CD14-positive monocyte (primary cell): ENCODE results near the gene GLMP. TPM values are rescaled to one million over a fixed set of nuclear protein-coding genes. Genes with fewer than 3 reads are reported as not detected.

Experiments used
- DNase-seq, 3 donors: peaks; one replicate each; pipeline ENCODE4 v3.0.0-alpha.2; 2011 to 2022
- H2AFZ ChIP-seq: 2 replicates; pipeline ENCODE4 v1.6.0; 2012; ENCODE audit warnings: mild to moderate bottlenecking, low read depth, low read length, inconsistent platforms; ENCODE audit not compliant: insufficient read depth, poor library complexity, severe bottlenecking
- H3K27ac ChIP-seq, 2 donors: 1 replicate in 1 of 2; 2 replicates in 1 of 2; pipeline ENCODE4 v1.5.1; 2012 to 2013; ENCODE audit warnings: low read length in 2 of 2, control low read depth in 1 of 2, inconsistent platforms in 1 of 2, low read depth in 1 of 2, mild to moderate bottlenecking in 1 of 2
- H3K27me3 ChIP-seq, 2 donors: one replicate each; pipeline versions ENCODE4 v1.6.0 to v1.6.1; 2011 to 2013; ENCODE audit warnings: low read length in 2 of 2; ENCODE audit not compliant: control insufficient read depth in 2 of 2, insufficient read depth in 2 of 2
- H3K36me3 ChIP-seq, 2 donors: replicated peaks in 1 of 2; 1 replicate in 1 of 2; 2 replicates in 1 of 2; pipeline versions ENCODE4 v1.5.1 to v1.6.1; 2012 to 2013; ENCODE audit warnings: low read length in 2 of 2, control low read depth in 1 of 2, inconsistent platforms in 1 of 2, mild to moderate bottlenecking in 1 of 2; ENCODE audit not compliant: insufficient read depth in 2 of 2, control insufficient read depth in 1 of 2
- H3K4me1 ChIP-seq, 2 donors: 1 replicate in 1 of 2; 2 replicates in 1 of 2; pipeline versions ENCODE4 v1.5.1 to v1.6.1; 2012 to 2013; ENCODE audit warnings: low read length in 2 of 2, control low read depth in 1 of 2, inconsistent platforms in 1 of 2, mild to moderate bottlenecking in 1 of 2, moderate library complexity in 1 of 2; ENCODE audit not compliant: insufficient read depth in 2 of 2, control insufficient read depth in 1 of 2
- H3K4me2 ChIP-seq: replicated peaks from 2 replicates; pipeline ENCODE3; 2012; ENCODE audit warnings: low read length, moderate library complexity, mild to moderate bottlenecking; ENCODE audit not compliant: poor library complexity, severe bottlenecking; ENCODE audit errors: extremely low read depth
- H3K4me3 ChIP-seq, 3 experiments: fragments of 200-600 bp in 1 of 3; sonication (generic) in 1 of 3; replicated peaks in 1 of 3; 1 replicate in 2 of 3; 2 replicates in 1 of 3; pipeline ENCODE4 v1.5.1; 2011 to 2013; ENCODE audit warnings: low read length in 3 of 3, mild to moderate bottlenecking in 3 of 3, control low read depth in 2 of 3, low read depth in 2 of 3, inconsistent platforms in 1 of 3, moderate library complexity in 1 of 3
- H3K79me2 ChIP-seq: 2 replicates; pipeline ENCODE4 v1.6.0; 2012; ENCODE audit warnings: mild to moderate bottlenecking, control low read depth, inconsistent platforms, low read length, moderate library complexity; ENCODE audit not compliant: insufficient read depth
- H3K9ac ChIP-seq: 2 replicates; pipeline ENCODE4 v1.6.0; 2017; ENCODE audit warnings: low read length, mild to moderate bottlenecking; ENCODE audit not compliant: insufficient read depth, poor library complexity, severe bottlenecking
- H3K9me3 ChIP-seq, 2 donors: replicated peaks in 1 of 2; 1 replicate in 1 of 2; 2 replicates in 1 of 2; pipeline versions ENCODE4 v1.5.1 to v1.6.1; 2012 to 2013; ENCODE audit warnings: low read length in 2 of 2, control low read depth in 1 of 2; ENCODE audit not compliant: control insufficient read depth in 1 of 2, insufficient read depth in 1 of 2
- H4K20me1 ChIP-seq: 2 replicates; pipeline ENCODE4 v1.6.0; 2012; ENCODE audit warnings: mild to moderate bottlenecking, low read length, control low read depth, moderate library complexity; ENCODE audit not compliant: insufficient read depth
- H3K27ac Mint-ChIP-seq, 7 donors: one replicate each; pipeline ENCODE4 v1.8.0; 2020; ENCODE audit warnings: mild to moderate bottlenecking in 7 of 7, mixed read lengths in 7 of 7, moderate library complexity in 6 of 7, inconsistent platforms in 2 of 7
- H3K27me3 Mint-ChIP-seq, 3 donors: one replicate each; pipeline ENCODE4 v1.8.0; 2021 to 2022; ENCODE audit warnings: low read depth in 3 of 3, mild to moderate bottlenecking in 3 of 3, mixed read lengths in 3 of 3, moderate library complexity in 3 of 3, inconsistent platforms in 1 of 3
- H3K36me3 Mint-ChIP-seq, 2 donors: one replicate each; pipeline ENCODE4 v1.8.0; 2020; ENCODE audit warnings: mixed read lengths in 2 of 2, inconsistent platforms in 1 of 2, mild to moderate bottlenecking in 1 of 2
- H3K4me1 Mint-ChIP-seq: one replicate; pipeline ENCODE4 v1.8.0; 2020; ENCODE audit warnings: mild to moderate bottlenecking, mixed read lengths
- H3K4me3 Mint-ChIP-seq, 2 donors: one replicate each; pipeline ENCODE4 v1.8.0; 2020; ENCODE audit warnings: mild to moderate bottlenecking in 2 of 2, mixed read lengths in 2 of 2, moderate library complexity in 1 of 2
- H3K9me3 Mint-ChIP-seq, 7 donors: one replicate each; pipeline ENCODE4 v1.8.0; 2020 to 2022; ENCODE audit warnings: mixed read lengths in 7 of 7, mild to moderate bottlenecking in 6 of 7, moderate library complexity in 6 of 7, inconsistent platforms in 2 of 7
- CTCF ChIP-seq: fragments of 200-600 bp; IDR thresholded peaks from one replicate; pipeline ENCODE4 v1.8.0; 2022; ENCODE audit warnings: antibody characterized with exemption, mild to moderate bottlenecking
- WGBS: methylation state at CpG from one replicate; pipeline ENCODE4 v1.1.5; 2013; ENCODE audit warnings: missing lambda C conversion rate; ENCODE audit not compliant: insufficient coverage; 5-methylcytosine and 5-hydroxymethylcytosine counted together
- intact Hi-C, 2 donors: fragments of 100-400 bp; cut with micrococcal nuclease; formaldehyde crosslinking; loops; one replicate each; pipeline versions ENCODE4 v1.15.0 to v1.15.1; 2023
- polyA plus RNA-seq, 3 donors: library from polyadenylated mRNA; depleted of rRNA in 1 of 3; unstranded in 2 of 3; stranded (reverse) in 1 of 3; fragments of 300-500 nt in 2 of 3; fragments of >200 nt in 1 of 3; fragmentation: Illumina TruSeq in 2 of 3; gene quantifications; 1 replicate in 2 of 3; 2 replicates in 1 of 3; pipeline ENCODE4 v1.2.3, GENCODE V29; 2012 to 2021

Gene GLMP
- polyA plus RNA-seq, 3 donors = 24.3 to 59.6 (median 34.7) TPM

GRCh38 chr1:156253634-156254033, 41.8 kb downstream of the GLMP start:
- H3K27ac ChIP-seq = no peak overlapping the region
- H3K4me2 ChIP-seq = no peak overlapping the region
- Mint-ChIP-seq H3K27me3 (peaks cover 0 to 1% (median 0%) of the 10 kb centered on the region in 3 donors), H3K36me3 (peaks cover 79 to 95% of the 10 kb centered on the region in 2 donors), H3K9me3 (peaks cover 0 to 1% (median 0%) of the 10 kb centered on the region in 7 donors), H3K27ac (peak overlapping the region in 2 of 7 donors; percentile 40 to 73), H3K4me1 (no peaks in the 10 kb centered on the region), H3K4me3 (no peak overlapping the region)
- H4K20me1 ChIP-seq = peaks cover 60% of the 10 kb centered on the region
- H3K9ac ChIP-seq = no peak overlapping the region
- no peaks in the 10 kb centered on the region for H3K27me3 ChIP-seq
- no peaks in the 10 kb centered on the region for H3K79me2 ChIP-seq
- no peak overlapping the region for H3K4me3 ChIP-seq
- TF ChIP-seq CTCF = no peak
- H3K36me3 ChIP-seq = peaks cover 91 to 93% of the 10 kb centered on the region in 2 donors
- no peak for DNase-seq
- no peaks in the 10 kb centered on the region for H3K4me1 ChIP-seq
- no peaks in the 10 kb centered on the region for H3K9me3 ChIP-seq
- intact Hi-C loops = no loop called here
- 92% methylated on average over 3 of the region's 3 CpGs for WGBS
- no peak overlapping the region for H2AFZ ChIP-seq

- no CpG with 5 or more reads among the region's 3 CpGs for WGBS
- Histone ChIP-seq H3K4me1 (no peaks in the 10 kb centered on the region), H3K36me3 (peaks cover 70 to 72% of the 10 kb centered on the region in 2 donors), H3K9me3 (no peaks in the 10 kb centered on the region), H3K27me3 (peaks cover 0 to 8% of the 10 kb centered on the region in 2 donors), H3K4me3 (no peak overlapping the region), H3K79me2 (no peaks in the 10 kb centered on the region), H3K27ac (no peak overlapping the region), H3K4me2 (no peak overlapping the region), H3K9ac (no peak overlapping the region), H2AFZ (no peak overlapping the region), H4K20me1 (peaks cover 63% of the 10 kb centered on the region)
- Mint-ChIP-seq H3K4me3 (no peak overlapping the region), H3K27ac (peak overlapping the region in 1 of 7 donors; percentile 38), H3K27me3 (peaks cover 4 to 11% (median 7%) of the 10 kb centered on the region in 3 donors), H3K36me3 (peaks cover 59 to 74% of the 10 kb centered on the region in 2 donors), H3K9me3 (no peaks in the 10 kb centered on the region), H3K4me1 (no peaks in the 10 kb centered on the region)
- intact Hi-C loops = no loop called here
- no peak for TF ChIP-seq CTCF
- DNase-seq = no peak
Measured at GRCh38 chr1:156251527-156251926, 44.0 kb downstream of the GLMP start.
